Gastrocnemius medialis (tissue), 4 donors: Measurements from ENCODE around the gene DOCK4. TPM values are rescaled to one million over a fixed set of nuclear protein-coding genes. Genes with fewer than 3 reads are reported as not detected.

Experiments
- ATAC-seq, 2 donors: fragments of 150-250 bp; one replicate each; pipeline ENCODE4 v1.9.1; 2016
- DNase-seq, 2 donors: peaks; one replicate each; pipeline ENCODE4 v3.0.0-alpha.2; 2019
- H3K27ac ChIP-seq, 4 donors: fragments of 200-600 bp; sonication (generic); 1 replicate in 1 of 4; 2 replicates in 3 of 4; pipeline ENCODE4 v1.5.1; 2016 to 2018; ENCODE audit warnings: mild to moderate bottlenecking in 2 of 4, moderate library complexity in 1 of 4
- H3K27me3 ChIP-seq, 3 donors: fragments of 200-600 bp; sonication (generic) in 2 of 3; 1 replicate in 1 of 3; 2 replicates in 2 of 3; pipeline versions ENCODE4 v1.5.1 to v1.6.0; 2016 to 2019; ENCODE audit warnings: mild to moderate bottlenecking in 1 of 3, moderate library complexity in 1 of 3
- H3K36me3 ChIP-seq, 2 donors: fragments of 200-600 bp; sonication (generic) in 1 of 2; one replicate each; pipeline ENCODE4 v1.5.1; 2017 to 2018
- H3K4me1 ChIP-seq, 2 donors: fragments of 200-600 bp; sonication (generic) in 1 of 2; one replicate each; pipeline ENCODE4 v1.5.1; 2016 to 2017; ENCODE audit warnings: mild to moderate bottlenecking in 2 of 2
- H3K4me3 ChIP-seq, 4 donors: fragments of 200-600 bp; sonication (generic) in 3 of 4; 1 replicate in 1 of 4; 2 replicates in 3 of 4; pipeline ENCODE4 v1.5.1; 2016 to 2019; ENCODE audit warnings: mild to moderate bottlenecking in 2 of 4
- H3K9me3 ChIP-seq, 3 donors: fragments of 200-600 bp; sonication (generic) in 2 of 3; 1 replicate in 1 of 3; 2 replicates in 2 of 3; pipeline ENCODE4 v1.5.1; 2016 to 2019
- CTCF ChIP-seq, 5 experiments: fragments of 450-650 bp in 3 of 5; fragments of 200-600 bp in 2 of 5; sonication (generic) in 2 of 5; IDR thresholded peaks in 4 of 5; conservative IDR thresholded peaks in 1 of 5; 1 replicate in 4 of 5; 2 replicates in 1 of 5; pipeline ENCODE4 v1.5.1; 2016 to 2019; ENCODE audit warnings: antibody characterized with exemption in 5 of 5, mild to moderate bottlenecking in 3 of 5, moderate library complexity in 3 of 5
- POLR2A ChIP-seq, 2 donors: fragments of 450-650 bp; IDR thresholded peaks; one replicate each; pipeline ENCODE4 v1.6.1; 2017; ENCODE audit warnings: antibody characterized with exemption in 2 of 2, mild to moderate bottlenecking in 2 of 2, moderate library complexity in 2 of 2
- in situ Hi-C, 4 donors: fragments of 200-750 bp; cut with MboI; loops; one replicate each; pipeline versions ENCODE4 v1.15.0 to v1.8.0; 2017; ENCODE audit warnings: low sequenced_read_pairs in 4 of 4
- intact Hi-C: fragments of 100-400 bp; cut with DNase I; formaldehyde crosslinking; loops from one replicate; pipeline ENCODE4 v1.15.1; 2023; ENCODE audit warnings: low total_unique reads
- total RNA-seq, 4 donors: library from RNA; depleted of rRNA; stranded (reverse); fragments of >200 nt; gene quantifications; one replicate each; pipeline versions ENCODE4 v1.1.0 to v1.2.3, GENCODE V29; 2016

The DOCK4 gene
- total RNA-seq, 4 donors from 2014 or later, result 8.7 to 12.0 (median 10.2) TPM

GRCh38 chr7:112052993-112053736, 153.0 kb downstream of the DOCK4 start:
- Histone ChIP-seq H3K36me3 (no peaks in the 10 kb centered on the region), H3K9me3 (no peaks in the 10 kb centered on the region), H3K27ac (no peak overlapping the region), H3K4me1 (peaks cover 40 to 47% of the 10 kb centered on the region in 2 donors), H3K4me3 (no peak overlapping the region), H3K27me3 (no peaks in the 10 kb centered on the region)
- no peak for DNase-seq
- TF ChIP-seq CTCF (IDR thresholded peaks at IDR 0.05 in 4 of 5, conservative IDR thresholded peaks at IDR 0.05 in 1 of 5) (no peak), POLR2A (IDR thresholded peaks at IDR 0.05) (no peak)
- intact Hi-C loops, result no loop called here
- in situ Hi-C loops, result no loop called here
- ATAC-seq, result peak in 1 of 2 donors; percentile 61

GRCh38 chr7:112052498-112052897, 153.7 kb downstream of the DOCK4 start:
- Histone ChIP-seq H3K4me1 (peaks cover 40 to 47% of the 10 kb centered on the region in 2 donors), H3K27me3 (no peaks in the 10 kb centered on the region), H3K36me3 (no peaks in the 10 kb centered on the region), H3K27ac (no peak overlapping the region), H3K9me3 (no peaks in the 10 kb centered on the region), H3K4me3 (no peak overlapping the region)
- TF ChIP-seq CTCF (IDR thresholded peaks at IDR 0.05 in 4 of 5, conservative IDR thresholded peaks at IDR 0.05 in 1 of 5) (no peak), POLR2A (IDR thresholded peaks at IDR 0.05) (no peak)
- ATAC-seq (no peak), DNase-seq (no peak)
- in situ Hi-C loops, result no loop called here
- intact Hi-C loops, result no loop called here

GRCh38 chr7:112050250-112050881, 155.8 kb downstream of the DOCK4 start:
- ATAC-seq, result no peak

GRCh38 chr7:112049555-112050249, 156.5 kb downstream of the DOCK4 start:
- ATAC-seq, result no peak
- TF ChIP-seq CTCF (IDR thresholded peaks at IDR 0.05 in 4 of 5, conservative IDR thresholded peaks at IDR 0.05 in 1 of 5) (no peak), POLR2A (IDR thresholded peaks at IDR 0.05) (no peak)
- no peak for DNase-seq
- peaks cover 41 to 43% of the 10 kb centered on the region in 2 donors for H3K4me1 ChIP-seq
- no peaks in the 10 kb centered on the region for H3K9me3 ChIP-seq
- H3K27me3 ChIP-seq, result no peaks in the 10 kb centered on the region
- in situ Hi-C loops (no loop called here), intact Hi-C loops (no loop called here)
- no peak overlapping the region for H3K27ac ChIP-seq
- no peaks in the 10 kb centered on the region for H3K36me3 ChIP-seq
- no peak overlapping the region for H3K4me3 ChIP-seq

More at GRCh38 chr7:112050250-112050881, 155.8 kb downstream of the DOCK4 start:
- no peak overlapping the region for H3K4me3 ChIP-seq
- no peaks in the 10 kb centered on the region for H3K27me3 ChIP-seq
- intact Hi-C loops, result no loop called here
- H3K36me3 ChIP-seq, result no peaks in the 10 kb centered on the region
- H3K27ac ChIP-seq, result no peak overlapping the region
- TF ChIP-seq POLR2A (IDR thresholded peaks at IDR 0.05), result no peak
- TF ChIP-seq CTCF (IDR thresholded peaks at IDR 0.05 in 4 of 5, conservative IDR thresholded peaks at IDR 0.05 in 1 of 5), result no peak
- H3K9me3 ChIP-seq, result no peaks in the 10 kb centered on the region
- in situ Hi-C loops, result no loop called here
- DNase-seq, result no peak
- H3K4me1 ChIP-seq, result peaks cover 40 to 47% of the 10 kb centered on the region in 2 donors
